K562 (cell line): ENCODE results near the gene CD72. TPM values are rescaled to one million over a fixed set of nuclear protein-coding genes. Genes with fewer than 3 reads are reported as not detected.
A peak's percentile ranks its signal among the peaks of the same experiment; 100 is the strongest.

ENCODE experiments used
- ATAC-seq: fragments of 200-7000 bp; cut with Tn5 transposase; 3 replicates; pipeline ENCODE4 v1.9.1; 2020; ENCODE audit warnings: moderate library complexity
- BruUV-seq: library from RNA; stranded (reverse); fragments of 400-500 nt; replicated peaks from 2 replicates; lab custom pipeline; 2021; lab: Mats Ljungman, UMichigan
- CTCF ChIA-PET: fragments of 300-600 bp; formaldehyde crosslinking; extraction: SDS; loops from one replicate; lab custom pipeline; 2021; ENCODE audit warnings: low intra/inter-chr PET ratio; lab: Yijun Ruan, JAX
- POLR2A ChIA-PET: fragments of 300-600, 350-650 bp; sonication (Branson Sonifier 250); formaldehyde crosslinking; extraction: SDS; loops from one replicate; lab custom pipeline; 2021; ENCODE audit warnings: antibody characterized with exemption, inconsistent platforms; lab: Yijun Ruan, JAX
- DNase-seq, 4 experiments: peaks; one replicate each; pipeline versions ENCODE4 v3.0.0 to v3.0.0-alpha.2; 2011 to 2018; ENCODE audit warnings: low spot score in 3 of 4, mixed read lengths in 3 of 4; ENCODE audit errors: extremely low read depth in 1 of 4
- FAIRE-seq: peaks from 2 replicates; lab custom pipeline; 2011; peaks lifted over from hg19 to GRCh38; lab: Jason Lieb, UNC
- H2AFZ ChIP-seq: 2 replicates; pipeline ENCODE4 v1.6.0; 2011; ENCODE audit warnings: low read depth, low read length, control low read depth, inconsistent platforms
- H3K27ac ChIP-seq: fragments of 200-600 bp; 3 replicates; pipeline ENCODE4 v1.8.0; 2011; ENCODE audit warnings: low read depth, mild to moderate bottlenecking, control low read depth, inconsistent platforms, low read length, moderate library complexity, mixed read lengths; ENCODE audit errors: extremely low read depth
- H3K27me3 ChIP-seq, 2 experiments: fragments of 300-600 bp in 1 of 2; 2 replicates in 1 of 2; 3 replicates in 1 of 2; pipeline versions ENCODE4 v1.6.0 to v1.8.0; 2011; ENCODE audit warnings: inconsistent platforms in 2 of 2, low read length in 2 of 2, mild to moderate bottlenecking in 1 of 2, mixed read lengths in 1 of 2, moderate library complexity in 1 of 2; ENCODE audit not compliant: control insufficient read depth in 2 of 2, insufficient read depth in 2 of 2
- H3K36me3 ChIP-seq: fragments of 300-600 bp; 3 replicates; pipeline ENCODE4 v1.8.0; 2011; ENCODE audit warnings: mild to moderate bottlenecking, low read length, inconsistent platforms; ENCODE audit not compliant: control insufficient read depth, insufficient read depth
- H3K4me1 ChIP-seq, 2 experiments: fragments of 200-600 bp in 1 of 2; replicated peaks in 1 of 2; 2 replicates in 1 of 2; 3 replicates in 1 of 2; pipeline versions ENCODE4 v1.5.1 to v1.8.0; 2011; ENCODE audit warnings: inconsistent platforms in 2 of 2, low read length in 2 of 2, mild to moderate bottlenecking in 1 of 2, mixed read lengths in 1 of 2, moderate library complexity in 1 of 2; ENCODE audit not compliant: control insufficient read depth in 2 of 2, insufficient read depth in 2 of 2
- H3K4me2 ChIP-seq: 2 replicates; pipeline ENCODE4 v1.6.1; 2011; ENCODE audit warnings: low read length, control low read depth, inconsistent platforms, mixed read lengths; ENCODE audit not compliant: insufficient read depth
- H3K4me3 ChIP-seq: fragments of 200-600 bp; sonication (generic), shearing (Covaris generic); 2 replicates; pipeline ENCODE4 v1.5.1; 2016; ENCODE audit warnings: control low read depth, inconsistent platforms
- H3K79me2 ChIP-seq: fragments of 200-600 bp; 3 replicates; pipeline ENCODE4 v1.8.0; 2011; ENCODE audit warnings: low read length, inconsistent platforms; ENCODE audit not compliant: control insufficient read depth, insufficient read depth
- H3K9ac ChIP-seq, 2 experiments: 2 replicates each; pipeline versions ENCODE4 v1.6.0 to v1.6.1; 2011; ENCODE audit warnings: low read depth in 2 of 2, low read length in 2 of 2, control low read depth in 1 of 2, inconsistent platforms in 1 of 2, mild to moderate bottlenecking in 1 of 2, mixed read lengths in 1 of 2; ENCODE audit not compliant: insufficient read depth in 1 of 2
- H3K9me1 ChIP-seq: one replicate; pipeline ENCODE4 v1.6.0; 2011; ENCODE audit warnings: inconsistent platforms, mild to moderate bottlenecking, low read length, moderate library complexity; ENCODE audit not compliant: control insufficient read depth, insufficient read depth
- H3K9me3 ChIP-seq: replicated peaks from 2 replicates; pipeline ENCODE4 v1.5.1; 2011; ENCODE audit warnings: low read depth, low read length, inconsistent platforms; ENCODE audit not compliant: control insufficient read depth, insufficient read depth
- H4K20me1 ChIP-seq: replicated peaks from 2 replicates; pipeline ENCODE4 v1.6.1; 2011; ENCODE audit warnings: low read length, inconsistent platforms, mixed read lengths; ENCODE audit not compliant: control insufficient read depth, insufficient read depth
- POLR2G ChIP-seq: fragments of 200-400 bp; formaldehyde crosslinking; IDR thresholded peaks from 2 replicates; pipeline ENCODE4 v1.6.1; 2017; ENCODE audit warnings: low read depth, mild to moderate bottlenecking, antibody characterized with exemption, low read length, moderate library complexity
- WGBS: fragments of 100-300 bp; shearing (Covaris generic); methylation state at CpG from one replicate; pipeline ENCODE4 v1.1.6; 2016; ENCODE audit warnings: low coverage, mixed read lengths; ENCODE audit not compliant: insufficient coverage; ENCODE audit errors: missing lambda C conversion rate; 5-methylcytosine and 5-hydroxymethylcytosine counted together
- in situ Hi-C: fragments of 300-500 bp; cut with MboI; formaldehyde crosslinking; loops from 4 replicates; pipeline ENCODE4 v1.15.0; 2018; ENCODE audit warnings: inconsistent platforms, mixed read lengths
- intact Hi-C: fragments of 100-400 bp; cut with micrococcal nuclease; formaldehyde crosslinking; loops from 2 replicates; pipeline ENCODE4 v1.14.2; 2022
- polyA plus RNA-seq, 8 experiments: library from polyadenylated mRNA; depleted of rRNA in 4 of 8; stranded (reverse) in 5 of 8; unstranded in 3 of 8; fragments of >200 nt; fragmentation: Nextera tagmentation in 2 of 8; fragmentation: Illumina TruSeq in 1 of 8; extraction: Ambion mirVana in 2 of 8; extraction: Trizol in 1 of 8; gene quantifications; 2 replicates each; pipeline versions ENCODE4 v1.2.1 to v1.2.3, GENCODE V29; 2011 to 2014; ENCODE audit warnings: inconsistent platforms in 1 of 8, missing spikeins in 1 of 8
- total RNA-seq, 7 experiments: library from RNA; depleted of rRNA in 6 of 7; stranded (reverse); fragments of >200 nt in 6 of 7; fragmentation: Illumina TruSeq in 2 of 7; extraction: Trizol in 2 of 7; gene quantifications; 2 replicates each; pipeline versions ENCODE4 v1.2.1 to v1.2.3, GENCODE V29; 2011 to 2021; ENCODE audit warnings: low replicate concordance in 1 of 7
- TF ChIP-seq, protein P1 (sequence below): fragments of 250-450 bp; sonication (Bioruptor Pico); IDR thresholded peaks from 2 replicates; pipeline ENCODE4 v1.5.0; 2021

The CD72 gene
- total and polyA plus RNA-seq, 9 of the 15 experiments (the other 6 are each of a cell fraction or from before 2014, with no cell fraction given): 0.11 to 0.78 (median 0.27) TPM; not detected in 1

DNA sequence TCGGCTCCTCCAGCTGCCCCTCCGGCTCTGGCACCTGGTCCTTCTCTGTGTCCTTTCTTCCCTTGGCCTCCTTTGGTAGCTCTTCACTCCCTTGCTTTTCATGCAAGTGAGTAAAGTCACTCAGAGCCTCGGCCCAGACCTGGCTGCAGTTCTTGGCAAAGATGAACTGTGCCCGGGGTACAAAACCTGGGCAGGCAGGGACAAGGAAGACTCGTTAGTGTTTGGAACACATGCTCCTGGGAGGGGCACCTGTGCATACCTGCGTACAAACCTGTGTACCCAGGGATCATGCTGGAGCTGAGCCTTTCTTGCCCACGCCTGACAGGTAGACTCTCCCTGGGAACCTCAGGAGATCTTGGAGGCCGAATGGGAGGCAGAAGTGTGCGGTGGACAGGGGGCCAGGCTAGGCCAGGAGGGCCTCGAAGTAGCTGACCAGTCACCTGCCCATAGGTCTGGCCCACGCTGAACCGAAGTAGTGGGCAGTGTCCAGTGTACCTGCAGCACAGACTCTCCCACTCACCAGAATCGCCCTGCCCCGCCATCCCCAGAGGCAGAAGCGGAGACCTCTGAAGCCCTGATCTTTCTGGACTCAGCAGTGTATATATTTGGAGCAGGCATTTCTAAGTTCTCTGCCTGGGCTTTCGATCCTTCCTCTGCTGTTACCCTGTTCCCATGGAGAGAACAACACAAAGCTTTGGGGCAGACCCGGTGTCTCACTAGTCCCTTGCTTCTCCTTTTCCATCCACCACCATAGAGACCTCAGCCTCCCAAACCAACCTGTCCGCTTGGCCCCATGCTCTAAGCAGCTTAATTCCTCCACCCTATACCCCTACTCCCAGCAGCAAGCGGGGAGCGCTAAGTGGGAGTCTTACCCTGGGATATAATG is 55.1 kb downstream of the CD72 start:
- TF ChIP-seq, protein P1, sequence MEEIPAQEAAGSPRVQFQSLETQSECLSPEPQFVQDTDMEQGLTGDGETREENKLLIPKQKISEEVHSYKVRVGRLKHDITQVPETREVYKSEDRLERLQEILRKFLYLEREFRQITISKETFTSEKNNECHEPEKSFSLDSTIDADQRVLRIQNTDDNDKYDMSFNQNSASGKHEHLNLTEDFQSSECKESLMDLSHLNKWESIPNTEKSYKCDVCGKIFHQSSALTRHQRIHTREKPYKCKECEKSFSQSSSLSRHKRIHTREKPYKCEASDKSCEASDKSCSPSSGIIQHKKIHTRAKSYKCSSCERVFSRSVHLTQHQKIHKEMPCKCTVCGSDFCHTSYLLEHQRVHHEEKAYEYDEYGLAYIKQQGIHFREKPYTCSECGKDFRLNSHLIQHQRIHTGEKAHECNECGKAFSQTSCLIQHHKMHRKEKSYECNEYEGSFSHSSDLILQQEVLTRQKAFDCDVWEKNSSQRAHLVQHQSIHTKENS (CRISPR knock-in tag): no peak
- TF ChIP-seq POLR2G: 0 out of 2 replicates have a peak, but pooled peaks have one; percentile 30
- TF ChIP-seq, all 486 proteins: peak for 1
- H3K4me3 ChIP-seq: no peak overlapping the region
- no peaks in the 10 kb centered on the region for H3K27me3 ChIP-seq
- 73% methylated on average over 17 of the region's 20 CpGs for WGBS
- no peak for DNase-seq
- ChIA-PET CTCF (no interaction called here), POLR2A (interaction anchor here (0.6 to 1.0 kb wide), 7 partner anchors 9 to 84 kb away, joined by 3 to 6 read pairs (median 4); no protein-coding TSS in a partner anchor)
- H3K4me1 ChIP-seq: peaks cover 0 to 4% of the 10 kb centered on the region in 2 experiments; a peak in 2 of 5 replicates
- H3K36me3 ChIP-seq: peaks cover 2% of the 10 kb centered on the region; the same call in 1 of the 3 replicates
- H3K79me2 ChIP-seq: no peaks in the 10 kb centered on the region
- BruUV-seq: no TSS peak
- H2AFZ ChIP-seq: peak overlapping the region; percentile 70; the same call in 1 of the 2 replicates
- H4K20me1 ChIP-seq: no peaks in the 10 kb centered on the region
- intact Hi-C loops: no loop called here
- H3K9me3 ChIP-seq: no peaks in the 10 kb centered on the region
- peak; percentile 37 for ATAC-seq
- H3K27ac ChIP-seq: no peak overlapping the region
- H3K4me2 ChIP-seq: no peak overlapping the region; the same call in 1 of the 2 replicates
- no peaks in the 10 kb centered on the region for H3K9me1 ChIP-seq
- peak overlapping the region in 1 of 2 experiments; percentile 78; a peak in 1 of 4 replicates for H3K9ac ChIP-seq
- FAIRE-seq: no peak
- in situ Hi-C loops: loop anchor here (25.0 kb wide), 1 partner anchor 676 kb away; a partner anchor contains a TSS
